ENCODE measurements around the gene CHST7.
A peak's percentile ranks its signal among the peaks of the same experiment; 100 is the strongest.

The CHST7 gene

DNA sequence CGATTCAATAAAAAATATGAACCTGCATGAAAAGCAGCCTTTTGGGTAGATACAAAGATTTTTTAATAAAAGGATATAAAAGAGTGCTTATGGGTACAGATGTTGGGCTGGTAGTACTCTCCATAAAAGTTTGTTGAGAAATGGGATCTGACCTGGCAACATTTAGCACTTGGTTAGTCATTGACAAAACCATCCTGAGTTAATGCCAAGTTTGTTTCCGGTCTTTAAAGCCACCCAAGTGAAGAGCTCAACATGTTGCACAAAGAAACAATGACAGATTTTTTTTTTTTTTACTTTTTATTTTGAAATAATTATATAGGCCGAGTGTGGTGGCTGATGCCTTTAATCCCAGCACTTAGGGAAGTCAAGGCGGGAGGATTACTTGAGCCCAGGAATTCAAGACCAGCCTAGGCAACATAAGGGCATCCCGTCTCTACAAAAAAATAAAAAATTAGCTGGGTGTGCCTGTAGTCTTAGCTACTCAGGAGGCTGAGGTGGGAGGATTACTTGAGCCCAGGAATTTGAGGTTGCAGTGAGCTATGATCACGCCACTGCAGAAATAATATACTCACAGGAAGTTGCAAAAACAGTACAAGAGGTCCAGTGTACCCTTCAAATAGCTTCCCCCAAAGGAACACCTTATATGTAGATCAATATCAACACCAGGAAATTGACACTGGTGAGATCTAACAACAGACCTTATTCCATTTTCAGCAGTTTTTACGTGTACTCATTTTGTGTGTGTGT lies 16.6 kb downstream of the CHST7 start:
- no peaks in the 10 kb centered on the region for H3K9me3 ChIP-seq (replicated peaks; ENCODE audit: low read length)
- no peaks in the 10 kb centered on the region for H3K27me3 ChIP-seq (ENCODE audit: control insufficient read depth, insufficient read depth, low read length)
- H3K36me3 ChIP-seq (ENCODE audit: insufficient read depth, low read length): no peaks in the 10 kb centered on the region
- H3K4me2 ChIP-seq (ENCODE audit: low read length): peak overlapping the region; percentile 11
- H3K9ac ChIP-seq (ENCODE audit: low read depth, low read length): peak overlapping the region; percentile 7
- H3K4me3 ChIP-seq (ENCODE audit: low read length): no peak overlapping the region
- peaks cover 36% of the 10 kb centered on the region for H3K4me1 ChIP-seq (ENCODE audit: control insufficient read depth, insufficient read depth, low read length)

DNA sequence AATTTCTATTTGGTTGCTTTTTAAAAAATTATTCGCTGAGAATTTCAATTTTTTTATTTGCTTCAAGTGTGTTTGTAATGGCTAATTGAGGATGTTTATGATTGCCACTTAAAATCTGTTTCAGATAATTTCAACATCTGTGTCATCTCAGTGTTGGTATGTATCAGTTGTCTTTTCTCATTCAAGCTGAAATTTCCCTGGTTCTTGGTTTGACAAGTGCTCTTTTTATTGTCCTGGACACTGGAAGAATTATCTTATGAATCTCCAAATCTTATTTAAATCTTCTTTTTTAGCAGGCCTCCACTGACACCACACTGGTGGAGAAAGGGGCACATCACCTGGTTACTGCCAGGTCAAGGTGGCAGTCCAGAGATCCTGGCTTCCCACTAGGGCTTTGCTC lies 21.5 kb downstream of the CHST7 start:
- H3K9me3 ChIP-seq (replicated peaks; ENCODE audit: low read length): no peaks in the 10 kb centered on the region
- no peaks in the 10 kb centered on the region for H3K27me3 ChIP-seq (ENCODE audit: control insufficient read depth, insufficient read depth, low read length)
- no peak overlapping the region for H3K9ac ChIP-seq (ENCODE audit: low read depth, low read length)
- H3K4me1 ChIP-seq (ENCODE audit: control insufficient read depth, insufficient read depth, low read length): peaks cover 11% of the 10 kb centered on the region
- H3K4me3 ChIP-seq (ENCODE audit: low read length): no peak overlapping the region
- no peaks in the 10 kb centered on the region for H3K36me3 ChIP-seq (ENCODE audit: insufficient read depth, low read length)
- no peak overlapping the region for H3K4me2 ChIP-seq (ENCODE audit: low read length)

DNA sequence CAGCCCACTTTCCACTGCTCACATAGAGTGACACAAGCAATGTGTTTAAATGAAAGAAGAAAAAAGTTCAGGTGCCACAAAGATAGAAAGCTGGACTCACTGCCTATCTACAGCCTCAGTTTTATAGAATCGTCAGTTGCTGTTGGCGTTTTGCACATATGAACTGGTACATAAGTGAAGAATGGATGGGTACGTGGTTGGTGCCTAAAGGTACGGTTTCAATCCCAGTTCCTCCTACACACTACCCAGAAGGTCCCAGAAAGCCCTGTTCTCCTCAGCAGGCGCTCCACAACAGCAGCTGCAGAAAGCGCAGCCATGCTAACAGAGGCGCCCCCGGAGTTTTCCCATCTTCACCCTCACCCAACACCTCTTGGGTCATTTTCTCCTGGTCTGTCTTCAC lies 23.6 kb downstream of the CHST7 start:
- Histone ChIP-seq H3K27me3 (ENCODE audit: control insufficient read depth, insufficient read depth, low read length) (no peaks in the 10 kb centered on the region), H3K9me3 (replicated peaks; ENCODE audit: low read length) (no peaks in the 10 kb centered on the region), H3K9ac (ENCODE audit: low read depth, low read length) (no peak overlapping the region), H3K4me2 (ENCODE audit: low read length) (no peak overlapping the region), H3K4me3 (ENCODE audit: low read length) (no peak overlapping the region), H3K4me1 (ENCODE audit: control insufficient read depth, insufficient read depth, low read length) (peaks cover 16% of the 10 kb centered on the region), H3K36me3 (ENCODE audit: insufficient read depth, low read length) (no peaks in the 10 kb centered on the region)

DNA sequence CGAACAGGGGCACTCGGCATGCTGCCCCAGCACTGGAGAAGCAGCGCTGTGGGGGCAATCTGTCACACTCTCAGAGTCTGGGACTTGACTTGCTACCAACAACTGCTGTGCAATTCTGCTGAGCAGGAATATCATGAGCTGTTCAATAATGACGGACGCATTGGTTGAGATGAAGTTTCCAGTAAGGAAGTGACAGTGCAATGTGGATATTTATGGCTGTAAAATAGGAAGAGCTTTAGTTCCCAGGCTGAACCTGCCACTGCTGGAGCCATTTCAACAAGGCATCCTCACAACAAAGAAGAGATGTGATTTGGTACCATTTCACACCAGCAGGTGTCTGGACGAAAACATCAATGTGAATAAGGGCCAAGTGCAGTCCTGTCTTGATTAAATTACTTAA lies 24.2 kb downstream of the CHST7 start:
- no peaks in the 10 kb centered on the region for H3K27me3 ChIP-seq (ENCODE audit: control insufficient read depth, insufficient read depth, low read length)
- H3K36me3 ChIP-seq (ENCODE audit: insufficient read depth, low read length): no peaks in the 10 kb centered on the region
- H3K9ac ChIP-seq (ENCODE audit: low read depth, low read length): no peak overlapping the region
- no peak overlapping the region for H3K4me2 ChIP-seq (ENCODE audit: low read length)
- H3K4me3 ChIP-seq (ENCODE audit: low read length): no peak overlapping the region
- H3K9me3 ChIP-seq (replicated peaks; ENCODE audit: low read length): no peaks in the 10 kb centered on the region
- H3K4me1 ChIP-seq (ENCODE audit: control insufficient read depth, insufficient read depth, low read length): peaks cover 16% of the 10 kb centered on the region

DNA sequence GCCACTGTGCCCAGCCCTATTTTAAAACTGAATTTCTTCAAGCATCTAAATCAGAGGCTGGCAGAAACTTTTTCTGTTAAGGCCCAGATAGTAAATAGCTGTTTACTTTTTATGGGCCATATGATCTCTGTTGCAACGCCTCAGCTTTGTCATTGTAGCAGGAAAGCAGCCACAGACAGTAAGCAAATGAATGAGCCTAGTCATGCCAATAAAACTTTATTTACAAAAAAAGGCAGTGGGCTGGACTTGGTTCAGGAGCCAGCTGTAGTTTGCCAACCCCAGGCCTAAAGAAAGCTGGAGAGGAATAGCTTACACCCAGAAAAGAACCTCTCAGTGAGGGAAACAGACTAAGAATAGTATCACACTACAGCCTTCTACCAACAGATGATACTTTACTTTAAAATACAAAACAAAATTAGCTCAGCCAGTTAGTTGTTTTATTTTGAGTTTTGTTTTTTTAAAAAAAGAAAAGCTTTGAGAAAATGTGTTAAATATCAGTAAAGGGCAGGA lies 25.5 kb downstream of the CHST7 start:
- Histone ChIP-seq H3K9ac (ENCODE audit: low read depth, low read length) (no peak overlapping the region), H3K9me3 (replicated peaks; ENCODE audit: low read length) (no peaks in the 10 kb centered on the region), H3K4me3 (ENCODE audit: low read length) (no peak overlapping the region), H3K4me2 (ENCODE audit: low read length) (no peak overlapping the region), H3K36me3 (ENCODE audit: insufficient read depth, low read length) (no peaks in the 10 kb centered on the region), H3K4me1 (ENCODE audit: control insufficient read depth, insufficient read depth, low read length) (peaks cover 16% of the 10 kb centered on the region), H3K27me3 (ENCODE audit: control insufficient read depth, insufficient read depth, low read length) (no peaks in the 10 kb centered on the region)

DNA sequence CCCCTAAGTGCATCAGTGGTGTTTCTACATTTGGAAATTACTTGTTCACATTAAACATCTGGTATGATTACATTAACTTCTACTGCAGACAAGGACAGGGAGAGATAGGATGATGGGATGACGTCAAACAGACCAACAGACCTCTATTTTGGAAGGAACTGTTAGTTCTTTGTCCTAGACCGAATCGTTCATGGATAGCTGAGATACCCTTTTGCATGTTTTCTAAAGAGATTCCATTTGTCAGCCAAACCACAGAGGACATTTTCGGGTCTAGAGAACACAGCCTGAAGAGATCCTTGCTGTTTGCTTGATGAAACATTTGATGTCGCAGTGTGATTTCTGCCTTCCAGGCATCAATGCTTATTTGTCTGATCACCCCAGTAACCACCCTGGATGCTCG lies 27.7 kb downstream of the CHST7 start:
- Histone ChIP-seq H3K4me1 (ENCODE audit: control insufficient read depth, insufficient read depth, low read length) (peaks cover 16% of the 10 kb centered on the region), H3K4me3 (ENCODE audit: low read length) (no peak overlapping the region), H3K27me3 (ENCODE audit: control insufficient read depth, insufficient read depth, low read length) (no peaks in the 10 kb centered on the region), H3K9ac (ENCODE audit: low read depth, low read length) (no peak overlapping the region), H3K4me2 (ENCODE audit: low read length) (no peak overlapping the region), H3K36me3 (ENCODE audit: insufficient read depth, low read length) (no peaks in the 10 kb centered on the region), H3K9me3 (replicated peaks; ENCODE audit: low read length) (no peaks in the 10 kb centered on the region)

DNA sequence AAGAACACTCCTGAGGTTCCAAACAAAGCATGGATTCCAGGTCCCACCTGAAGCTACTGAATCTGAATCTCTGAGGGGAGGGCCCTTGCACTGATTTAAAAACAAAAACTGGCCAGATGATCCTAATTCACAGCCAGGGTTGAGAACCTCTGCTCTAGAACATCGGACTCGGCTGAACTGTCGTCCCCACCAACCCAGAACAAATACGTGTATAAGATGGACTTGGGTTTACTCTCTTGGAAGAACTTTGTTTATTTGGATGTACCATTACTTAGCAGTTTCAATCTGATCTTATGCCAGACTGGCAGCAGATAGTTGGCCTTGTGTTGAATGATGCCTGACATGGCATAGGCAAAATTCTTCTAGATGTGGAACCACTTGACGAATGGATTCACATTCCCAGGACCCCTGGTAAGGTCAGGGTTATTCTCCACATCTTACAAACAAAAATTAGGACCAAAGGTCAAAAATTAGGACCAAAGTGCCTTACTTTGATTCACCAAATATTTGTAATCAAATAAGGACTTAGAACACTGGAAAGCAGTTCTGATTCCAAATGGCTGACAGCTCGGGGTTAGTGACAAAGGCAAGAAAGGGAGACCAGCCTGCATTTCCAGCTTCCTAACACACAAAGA lies 29.0 kb downstream of the CHST7 start:
- H3K36me3 ChIP-seq (ENCODE audit: insufficient read depth, low read length): no peaks in the 10 kb centered on the region
- no peak overlapping the region for H3K9ac ChIP-seq (ENCODE audit: low read depth, low read length)
- H3K9me3 ChIP-seq (replicated peaks; ENCODE audit: low read length): no peaks in the 10 kb centered on the region
- H3K4me1 ChIP-seq (ENCODE audit: control insufficient read depth, insufficient read depth, low read length): peaks cover 16% of the 10 kb centered on the region
- H3K27me3 ChIP-seq (ENCODE audit: control insufficient read depth, insufficient read depth, low read length): no peaks in the 10 kb centered on the region
- H3K4me2 ChIP-seq (ENCODE audit: low read length): no peak overlapping the region
- H3K4me3 ChIP-seq (ENCODE audit: low read length): no peak overlapping the region

DNA sequence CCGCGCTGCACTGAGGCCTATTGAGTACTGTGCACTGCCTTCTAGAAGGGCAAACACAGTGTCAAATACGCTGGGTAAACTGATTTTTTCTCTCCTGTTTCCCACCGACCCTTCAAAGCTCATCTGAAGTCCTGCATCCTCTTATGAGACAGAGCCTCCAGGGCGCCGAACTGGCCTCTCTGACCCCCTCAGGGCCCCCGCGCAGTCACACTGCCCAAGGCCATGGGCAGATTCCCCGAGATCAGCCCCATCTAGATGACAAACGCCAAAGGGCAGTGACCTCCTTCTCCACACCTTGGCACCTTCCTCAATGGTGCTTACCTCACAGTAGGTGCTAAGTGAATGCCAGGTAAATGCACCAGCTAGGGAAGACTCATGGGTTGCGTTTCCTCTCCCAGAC lies 34.4 kb downstream of the CHST7 start:
- Histone ChIP-seq H3K27me3 (ENCODE audit: control insufficient read depth, insufficient read depth, low read length) (no peaks in the 10 kb centered on the region), H3K4me3 (ENCODE audit: low read length) (no peak overlapping the region), H3K36me3 (ENCODE audit: insufficient read depth, low read length) (no peaks in the 10 kb centered on the region), H3K4me2 (ENCODE audit: low read length) (no peak overlapping the region), H3K9ac (ENCODE audit: low read depth, low read length) (no peak overlapping the region), H3K9me3 (replicated peaks; ENCODE audit: low read length) (no peaks in the 10 kb centered on the region), H3K4me1 (ENCODE audit: control insufficient read depth, insufficient read depth, low read length) (no peaks in the 10 kb centered on the region)

DNA sequence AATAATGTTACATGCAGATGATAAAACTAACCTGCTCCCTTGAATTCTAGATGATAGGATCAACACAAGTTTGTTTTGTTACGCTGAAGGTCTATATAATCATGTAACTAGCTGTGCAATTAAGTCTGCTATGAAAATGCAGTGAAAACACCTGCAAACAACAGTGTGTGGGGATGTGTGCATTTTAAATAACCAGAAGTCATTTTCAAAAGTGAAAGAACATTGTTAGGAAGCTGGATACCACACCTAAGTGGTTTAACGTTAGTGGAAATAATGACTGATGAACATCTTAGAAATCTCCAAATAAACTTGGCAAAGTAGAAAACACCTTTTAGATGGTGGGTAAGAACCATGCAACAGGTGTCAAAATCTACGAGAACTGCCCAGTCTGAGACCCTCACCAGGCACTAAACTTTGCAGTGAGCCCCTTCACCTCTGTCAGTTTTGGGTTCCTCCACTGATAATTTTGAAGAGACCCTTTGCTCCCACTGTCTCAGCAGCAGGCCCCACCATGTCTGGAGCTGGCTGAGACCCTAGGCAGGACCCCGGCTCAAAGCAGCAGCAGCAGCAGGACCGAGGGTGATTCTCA lies 36.6 kb downstream of the CHST7 start:
- Histone ChIP-seq H3K36me3 (ENCODE audit: insufficient read depth, low read length) (no peaks in the 10 kb centered on the region), H3K9me3 (replicated peaks; ENCODE audit: low read length) (no peaks in the 10 kb centered on the region), H3K27me3 (ENCODE audit: control insufficient read depth, insufficient read depth, low read length) (no peaks in the 10 kb centered on the region), H3K9ac (ENCODE audit: low read depth, low read length) (no peak overlapping the region), H3K4me1 (ENCODE audit: control insufficient read depth, insufficient read depth, low read length) (no peaks in the 10 kb centered on the region), H3K4me3 (ENCODE audit: low read length) (no peak overlapping the region), H3K4me2 (ENCODE audit: low read length) (no peak overlapping the region)

DNA sequence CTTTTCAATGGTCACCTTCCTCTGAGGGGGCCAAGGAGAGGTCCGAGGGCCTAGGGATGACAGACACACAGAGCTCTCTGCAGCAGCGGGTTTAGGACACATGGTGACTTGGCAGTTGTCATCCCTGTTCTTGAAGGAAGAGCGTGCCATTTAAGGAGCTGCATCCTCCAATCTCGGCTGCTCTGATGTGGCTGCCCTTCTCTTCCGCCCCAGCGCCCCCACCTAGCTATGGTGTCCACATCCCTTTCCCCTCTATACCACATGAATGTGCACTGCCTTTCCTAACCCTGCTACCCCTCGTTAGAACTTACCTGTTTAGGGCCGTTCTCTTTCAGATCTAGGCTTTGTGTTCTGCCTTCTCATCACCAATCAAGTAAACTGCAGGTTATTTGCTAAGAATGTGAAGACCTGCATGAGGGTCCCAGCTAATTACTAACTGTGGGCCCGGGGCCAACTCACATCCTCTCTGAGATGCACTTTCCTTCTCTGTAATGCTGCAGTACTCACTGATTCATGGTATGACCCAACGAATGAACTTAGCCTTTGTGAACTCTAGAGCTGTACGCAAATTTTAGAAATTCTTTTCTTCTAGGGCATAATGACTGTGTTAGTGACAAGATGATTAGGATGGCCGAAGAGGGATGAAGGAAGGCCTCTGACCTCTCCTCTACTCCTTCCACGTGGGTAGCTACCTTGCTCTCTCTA lies 38.2 kb downstream of the CHST7 start:
- Histone ChIP-seq H3K4me2 (ENCODE audit: low read length) (no peak overlapping the region), H3K27me3 (ENCODE audit: control insufficient read depth, insufficient read depth, low read length) (no peaks in the 10 kb centered on the region), H3K4me3 (ENCODE audit: low read length) (no peak overlapping the region), H3K36me3 (ENCODE audit: insufficient read depth, low read length) (no peaks in the 10 kb centered on the region), H3K9me3 (replicated peaks; ENCODE audit: low read length) (no peaks in the 10 kb centered on the region), H3K9ac (ENCODE audit: low read depth, low read length) (no peak overlapping the region), H3K4me1 (ENCODE audit: control insufficient read depth, insufficient read depth, low read length) (no peaks in the 10 kb centered on the region)

DNA sequence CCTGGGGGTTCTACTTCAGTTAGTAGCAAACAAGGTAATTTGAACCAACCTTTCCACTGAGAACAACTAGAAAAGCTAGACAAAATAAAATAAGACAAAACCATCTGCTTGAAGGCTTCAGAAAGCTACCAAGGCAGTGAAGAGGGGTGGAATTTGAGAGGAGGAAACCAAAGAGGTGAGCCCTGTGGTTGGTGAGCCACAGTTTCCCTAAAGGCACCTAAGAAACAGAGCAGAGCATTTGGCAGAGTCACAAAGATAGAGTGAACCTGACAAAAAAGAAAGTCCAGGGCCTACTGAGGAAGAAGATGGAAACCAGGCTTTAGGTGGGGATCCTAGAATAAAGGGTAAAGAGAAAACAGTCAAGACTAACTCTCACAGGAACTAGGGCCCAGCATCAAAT lies 44.3 kb downstream of the CHST7 start:
- no peak overlapping the region for H3K4me3 ChIP-seq (ENCODE audit: low read length)

More for the DNA sequence above, 44.3 kb downstream of the CHST7 start:
- Histone ChIP-seq H3K4me1 (ENCODE audit: control insufficient read depth, insufficient read depth, low read length) (no peaks in the 10 kb centered on the region), H3K27me3 (ENCODE audit: control insufficient read depth, insufficient read depth, low read length) (peaks cover under 1% of the 10 kb centered on the region), H3K4me2 (ENCODE audit: low read length) (no peak overlapping the region), H3K36me3 (ENCODE audit: insufficient read depth, low read length) (no peaks in the 10 kb centered on the region), H3K9me3 (replicated peaks; ENCODE audit: low read length) (no peaks in the 10 kb centered on the region), H3K9ac (ENCODE audit: low read depth, low read length) (no peak overlapping the region)
